Effector memory CD4-positive, alpha-beta T cell (primary cell): ENCODE data around the gene CDH3.

Experiments
- DNase-seq, 3 donors: peaks; one replicate each; pipeline ENCODE4 v3.0.0-alpha.2; 2020
- H3K27ac ChIP-seq: 2 replicates; pipeline ENCODE4 v1.7.0; 2013; ENCODE audit warnings: mild to moderate bottlenecking, low read length, moderate library complexity; ENCODE audit not compliant: insufficient read depth, poor library complexity, severe bottlenecking
- H3K27me3 ChIP-seq: replicated peaks from 2 replicates; pipeline ENCODE4 v1.7.0; 2013; ENCODE audit warnings: mild to moderate bottlenecking, low read length; ENCODE audit not compliant: insufficient read depth, control insufficient read depth, poor library complexity, severe bottlenecking
- H3K36me3 ChIP-seq: 2 replicates; pipeline ENCODE4 v1.7.0; 2013; ENCODE audit warnings: mild to moderate bottlenecking, low read length, moderate library complexity; ENCODE audit not compliant: control insufficient read depth, insufficient read depth
- H3K4me1 ChIP-seq: 2 replicates; pipeline ENCODE4 v1.7.0; 2013; ENCODE audit warnings: low read length, mild to moderate bottlenecking; ENCODE audit not compliant: control insufficient read depth, insufficient read depth, poor library complexity, severe bottlenecking
- H3K4me3 ChIP-seq: 2 replicates; pipeline ENCODE4 v1.7.0; 2013; ENCODE audit warnings: low read length, low read depth, mild to moderate bottlenecking; ENCODE audit not compliant: insufficient read depth, poor library complexity, severe bottlenecking
- H3K9me3 ChIP-seq: 2 replicates; pipeline ENCODE4 v1.7.0; 2013; ENCODE audit warnings: mild to moderate bottlenecking, low read length, moderate library complexity; ENCODE audit not compliant: control insufficient read depth

CDH3 gene

DNA sequence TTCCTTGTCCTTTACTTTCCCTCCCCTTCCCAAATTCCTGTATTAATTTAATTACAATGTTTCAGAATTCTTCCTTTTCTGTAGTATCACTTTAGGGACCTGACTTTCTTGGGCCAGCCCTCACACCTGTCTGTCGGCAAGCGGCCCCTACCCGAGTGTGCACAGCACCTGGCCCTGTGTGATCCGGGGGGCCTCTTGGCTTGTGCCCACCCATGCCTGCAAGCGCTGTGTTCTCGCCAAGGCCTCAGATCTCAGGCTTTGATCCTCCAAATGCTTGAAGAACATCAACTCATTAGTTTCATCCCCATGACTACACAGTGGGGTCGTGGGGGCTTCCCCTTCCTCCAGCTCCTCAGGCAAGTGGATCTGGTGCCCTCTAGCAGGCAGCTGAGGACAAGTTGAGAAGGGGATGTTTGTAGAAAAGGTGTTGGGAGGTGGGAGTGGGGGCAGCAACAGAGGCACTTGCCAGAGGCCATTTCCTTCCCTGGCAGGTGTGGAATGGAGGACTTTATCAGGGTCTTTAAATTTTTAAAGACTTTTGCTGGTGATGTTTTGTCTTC lies 15.7 kb upstream of the CDH3 start:
- H3K27ac ChIP-seq = no peak overlapping the region
- H3K36me3 ChIP-seq = no peaks in the 10 kb centered on the region
- no peaks in the 10 kb centered on the region for H3K27me3 ChIP-seq
- no peaks in the 10 kb centered on the region for H3K9me3 ChIP-seq
- DNase-seq = no peak
- no peaks in the 10 kb centered on the region for H3K4me1 ChIP-seq
- H3K4me3 ChIP-seq = no peak overlapping the region

DNA sequence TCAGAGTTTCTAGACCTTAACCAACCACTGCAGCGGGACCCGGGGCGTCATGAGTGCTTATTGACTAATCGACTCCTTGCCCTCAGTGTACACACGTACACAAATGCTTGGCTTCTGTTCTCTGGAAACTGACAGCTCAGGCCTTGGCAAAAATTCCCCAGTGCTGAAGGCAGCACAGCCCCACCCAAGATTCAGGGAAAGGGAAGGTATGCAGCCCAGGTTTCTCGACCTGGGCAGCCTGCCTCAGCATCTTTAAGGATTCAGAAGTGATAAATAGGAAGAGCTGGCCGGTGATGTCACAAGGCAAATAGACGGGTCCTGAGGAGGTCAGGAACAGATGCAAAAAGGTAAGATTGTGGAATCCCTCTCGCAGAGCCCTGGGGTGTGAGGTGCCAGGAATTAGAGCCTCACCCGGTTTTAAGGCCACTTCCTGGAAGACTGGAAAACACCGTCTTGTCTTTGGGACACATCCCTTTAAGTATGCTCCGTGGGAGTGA lies 9.0 kb upstream of the CDH3 start:
- DNase-seq = no peak
- no peak overlapping the region for H3K27ac ChIP-seq

DNA sequence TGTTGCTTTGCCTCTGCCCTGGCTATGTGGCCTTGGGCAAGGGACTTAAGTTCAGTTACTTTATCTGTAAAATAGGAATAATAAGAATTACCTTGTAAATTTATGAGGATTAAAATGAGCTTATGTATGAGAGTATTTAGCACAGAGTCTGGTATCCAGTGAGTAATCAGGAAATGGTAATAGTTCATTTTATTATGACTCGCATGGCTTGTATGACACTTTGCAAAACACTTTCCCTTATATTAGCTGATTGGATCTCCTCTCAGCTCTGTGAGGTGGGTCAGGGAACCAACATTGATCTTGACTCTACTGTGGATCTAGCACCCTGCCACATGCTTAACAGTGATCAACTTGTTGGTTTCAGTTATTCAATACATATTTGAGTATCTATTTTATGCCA lies 8.3 kb upstream of the CDH3 start:
- no peak for DNase-seq
- no peak overlapping the region for H3K4me3 ChIP-seq
- no peaks in the 10 kb centered on the region for H3K9me3 ChIP-seq
- H3K27me3 ChIP-seq = no peaks in the 10 kb centered on the region
- H3K27ac ChIP-seq = no peak overlapping the region
- H3K4me1 ChIP-seq = no peaks in the 10 kb centered on the region
- no peaks in the 10 kb centered on the region for H3K36me3 ChIP-seq

More for the DNA sequence above, 9.0 kb upstream of the CDH3 start:
- Histone ChIP-seq H3K4me3 (no peak overlapping the region), H3K27me3 (no peaks in the 10 kb centered on the region), H3K36me3 (no peaks in the 10 kb centered on the region), H3K4me1 (no peaks in the 10 kb centered on the region), H3K9me3 (no peaks in the 10 kb centered on the region)

DNA sequence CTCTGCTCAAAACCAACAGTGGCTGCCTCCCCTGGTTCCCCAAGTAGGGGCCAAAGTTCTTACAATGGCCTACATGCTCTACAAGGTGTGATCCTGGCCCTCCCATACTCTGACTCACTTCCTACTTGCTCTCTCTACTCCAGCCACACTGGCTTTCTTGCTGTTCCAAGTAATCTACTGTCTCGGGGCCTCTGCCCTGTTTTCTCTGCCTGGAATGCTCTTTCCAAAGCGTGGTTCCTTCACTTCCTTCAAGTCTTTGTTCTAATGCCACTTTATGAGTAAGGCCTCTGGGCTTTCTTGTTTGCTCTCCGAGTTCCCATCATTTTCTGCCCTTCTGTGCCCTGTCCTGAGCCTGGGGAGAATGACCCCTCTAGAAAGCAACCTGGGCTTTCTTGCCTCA lies 4.1 kb upstream of the CDH3 start:
- no peak for DNase-seq
- H3K27ac ChIP-seq = no peak overlapping the region
- H3K36me3 ChIP-seq = no peaks in the 10 kb centered on the region
- peaks cover 26% of the 10 kb centered on the region for H3K27me3 ChIP-seq
- H3K4me1 ChIP-seq = peaks cover 15% of the 10 kb centered on the region
- H3K9me3 ChIP-seq = no peaks in the 10 kb centered on the region
- H3K4me3 ChIP-seq = no peak overlapping the region

DNA sequence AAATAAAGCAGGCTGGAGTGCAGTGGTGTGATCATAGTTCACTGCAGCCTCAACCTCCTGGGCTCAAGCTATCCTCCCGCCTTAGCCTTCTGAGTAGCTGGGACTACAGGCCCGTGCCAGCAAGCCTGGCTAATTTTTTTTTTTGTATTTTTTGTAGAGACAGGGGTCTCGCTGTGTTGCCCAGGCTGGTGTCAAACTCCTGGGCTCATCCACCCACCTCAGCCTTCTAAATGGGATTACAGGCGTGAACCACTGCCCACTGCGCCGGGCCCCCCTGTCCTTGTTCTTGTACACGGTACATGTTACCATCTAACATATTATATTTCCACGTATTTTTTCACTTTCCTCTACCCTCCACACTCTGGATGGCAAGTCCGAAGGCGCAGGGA lies 3.1 kb upstream of the CDH3 start:
- Histone ChIP-seq H3K4me1 (peaks cover 18% of the 10 kb centered on the region), H3K36me3 (no peaks in the 10 kb centered on the region), H3K27me3 (peaks cover 36% of the 10 kb centered on the region), H3K27ac (no peak overlapping the region), H3K4me3 (no peak overlapping the region), H3K9me3 (no peaks in the 10 kb centered on the region)
- no peak for DNase-seq

DNA sequence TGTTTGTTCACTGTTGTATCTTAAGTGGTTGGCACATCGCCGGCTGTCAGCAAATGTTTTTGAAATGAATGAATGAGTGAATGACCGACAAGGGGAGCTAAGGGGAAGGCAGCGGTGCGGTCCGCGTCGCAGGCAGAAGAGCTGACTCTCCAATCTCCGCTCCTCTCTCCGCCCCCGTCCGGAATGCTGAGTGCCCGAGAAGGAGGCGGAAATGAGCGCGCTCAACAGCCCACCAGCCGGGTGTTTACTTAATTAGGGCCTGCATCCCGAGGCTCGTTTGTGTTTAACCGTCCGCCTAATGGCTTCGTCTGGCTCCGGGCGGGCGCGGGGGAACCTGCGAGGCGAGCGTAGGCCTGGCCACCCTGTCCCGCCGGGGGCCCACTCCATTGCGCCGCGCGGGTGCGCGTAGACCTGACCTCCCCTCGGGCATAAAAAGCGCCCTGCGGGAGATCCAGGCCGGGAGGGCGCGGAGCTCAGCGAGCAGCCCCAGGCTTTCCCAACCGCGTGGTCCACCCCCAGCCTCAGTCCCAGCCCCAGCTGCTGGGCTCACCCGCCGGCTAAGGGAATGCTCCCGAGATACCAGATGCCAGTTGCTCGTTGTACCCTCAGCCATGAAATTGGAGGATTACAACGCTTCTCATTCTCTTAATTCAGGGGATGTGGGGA lies 2.5 kb upstream of the CDH3 start:
- Histone ChIP-seq H3K27me3 (peaks cover 37% of the 10 kb centered on the region), H3K4me1 (peaks cover 18% of the 10 kb centered on the region), H3K9me3 (no peaks in the 10 kb centered on the region), H3K36me3 (no peaks in the 10 kb centered on the region), H3K27ac (no peak overlapping the region), H3K4me3 (no peak overlapping the region)
- DNase-seq = no peak

DNA sequence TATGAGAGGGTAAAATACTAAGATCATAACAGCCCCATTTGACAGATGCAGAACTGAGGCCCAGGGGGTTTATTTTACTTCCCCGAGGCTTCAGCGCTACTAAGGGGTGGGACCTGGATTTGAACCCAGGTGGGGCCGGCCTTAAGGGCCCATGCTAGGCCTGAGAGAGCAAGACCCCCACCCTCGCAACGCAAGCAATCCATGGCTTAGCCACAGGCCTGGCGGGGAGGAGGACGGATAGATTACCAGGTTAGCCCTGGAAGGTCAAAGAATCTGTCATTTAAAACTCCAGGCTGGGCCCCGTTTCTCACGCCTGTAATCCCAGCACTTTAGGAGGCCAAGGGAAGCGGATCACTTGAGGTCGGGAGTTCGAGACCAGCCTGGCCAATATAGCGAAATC lies 1.9 kb upstream of the CDH3 start:
- Histone ChIP-seq H3K36me3 (no peaks in the 10 kb centered on the region), H3K9me3 (no peaks in the 10 kb centered on the region), H3K4me1 (peaks cover 18% of the 10 kb centered on the region), H3K27ac (no peak overlapping the region), H3K27me3 (peaks cover 43% of the 10 kb centered on the region), H3K4me3 (no peak overlapping the region)
- DNase-seq = no peak

DNA sequence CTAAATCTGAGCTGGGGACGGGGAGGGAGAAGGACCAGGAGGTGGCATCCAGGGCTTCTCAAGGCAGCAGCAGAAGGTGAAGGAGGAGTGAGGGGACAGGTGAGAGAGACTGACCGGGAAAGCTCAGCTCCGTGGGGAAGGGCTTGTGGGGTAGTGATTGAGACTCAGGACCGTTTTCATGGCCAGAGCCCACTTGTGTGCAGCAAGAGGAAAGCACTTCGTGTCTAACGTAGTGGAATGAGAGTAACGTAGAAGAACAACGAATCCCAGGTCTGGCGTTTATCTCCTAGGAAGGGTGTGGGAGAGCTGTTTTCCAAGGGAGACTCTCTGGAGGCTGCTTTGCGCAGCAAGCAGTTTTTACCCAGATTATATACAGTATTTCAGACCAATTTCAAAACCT lies 1.3 kb upstream of the CDH3 start:
- peaks cover 49% of the 10 kb centered on the region for H3K27me3 ChIP-seq
- no peak for DNase-seq
- no peaks in the 10 kb centered on the region for H3K9me3 ChIP-seq
- H3K36me3 ChIP-seq = no peaks in the 10 kb centered on the region
- H3K4me1 ChIP-seq = peaks cover 18% of the 10 kb centered on the region
- no peak overlapping the region for H3K27ac ChIP-seq
- no peak overlapping the region for H3K4me3 ChIP-seq

DNA sequence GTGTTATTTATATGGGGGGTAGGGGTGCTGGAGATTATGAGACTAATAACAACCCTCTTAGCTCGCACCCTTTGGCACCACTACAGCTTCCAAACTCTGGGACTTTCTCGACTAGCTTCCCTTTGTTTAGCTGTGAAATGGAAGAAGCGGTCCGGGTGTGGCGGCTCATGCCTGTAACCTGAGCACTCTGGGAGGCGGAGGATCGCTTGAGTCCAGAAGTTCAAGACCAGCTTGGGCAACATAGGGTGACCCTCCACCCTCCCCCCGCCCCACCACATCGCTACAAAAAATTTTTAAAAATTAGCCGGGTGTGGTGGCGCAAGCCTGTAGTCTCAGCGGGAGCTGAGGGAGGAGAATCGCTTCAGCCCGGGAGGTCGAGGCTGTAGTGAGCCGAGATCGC lies 814 bp upstream of the CDH3 start:
- H3K27me3 ChIP-seq = peaks cover 49% of the 10 kb centered on the region
- no peak overlapping the region for H3K27ac ChIP-seq
- no peak overlapping the region for H3K4me3 ChIP-seq
- no peaks in the 10 kb centered on the region for H3K36me3 ChIP-seq
- H3K9me3 ChIP-seq = no peaks in the 10 kb centered on the region
- DNase-seq = no peak
- H3K4me1 ChIP-seq = peaks cover 18% of the 10 kb centered on the region

DNA sequence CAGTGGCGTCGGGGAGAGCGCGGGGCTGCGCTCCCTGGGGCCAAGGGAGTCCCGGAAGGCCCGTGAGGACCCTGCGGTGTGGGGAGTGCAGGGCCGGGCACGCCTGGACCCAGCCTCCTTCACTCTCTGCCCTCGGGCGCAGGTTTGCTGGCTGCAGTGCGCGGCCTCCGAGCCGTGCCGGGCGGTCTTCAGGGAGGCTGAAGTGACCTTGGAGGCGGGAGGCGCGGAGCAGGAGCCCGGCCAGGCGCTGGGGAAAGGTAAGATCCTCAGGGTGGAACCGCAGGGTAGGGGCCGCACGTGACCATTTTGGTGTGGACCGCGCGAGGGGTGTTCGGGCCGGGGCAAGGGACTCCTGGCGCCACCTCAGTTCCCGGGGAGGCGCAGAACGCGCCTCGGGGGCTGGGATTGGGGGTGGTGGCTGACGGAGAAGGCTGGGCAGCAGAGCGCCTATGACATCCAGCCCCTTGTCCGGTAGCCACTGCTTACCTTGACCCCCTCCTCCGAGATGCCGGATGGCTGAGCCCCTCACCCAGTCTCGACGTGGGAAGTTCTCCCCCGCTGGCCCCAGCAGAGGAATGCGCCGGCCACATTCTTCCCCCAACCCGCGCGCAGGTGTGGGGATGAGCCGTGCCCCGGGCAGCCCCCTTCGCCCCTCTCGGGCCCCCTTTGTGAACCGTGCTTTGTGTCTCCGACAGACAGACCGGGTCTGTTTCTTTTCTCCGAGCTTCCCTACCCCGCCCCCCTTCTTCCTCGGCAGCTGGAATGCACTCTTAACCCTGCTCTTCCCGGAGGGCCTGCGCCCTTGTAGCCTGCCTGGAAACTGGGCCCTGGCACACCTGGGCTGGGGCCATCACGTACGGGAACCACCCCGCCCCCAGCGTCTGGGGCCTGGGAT lies 631 bp downstream of the CDH3 start:
- H3K27me3 ChIP-seq = peaks cover 49% of the 10 kb centered on the region

More for the DNA sequence above, 631 bp downstream of the CDH3 start:
- H3K36me3 ChIP-seq = no peaks in the 10 kb centered on the region
- peak overlapping the region; percentile 48 for H3K4me3 ChIP-seq
- no peak overlapping the region for H3K27ac ChIP-seq
- H3K9me3 ChIP-seq = no peaks in the 10 kb centered on the region
- peaks cover 18% of the 10 kb centered on the region for H3K4me1 ChIP-seq
- DNase-seq = no peak
